CD4-positive, alpha-beta T cell (primary cell): Measurements from ENCODE around the gene TRUB2. TPM values are rescaled to one million over a fixed set of nuclear protein-coding genes. Genes with fewer than 3 reads are reported as not detected.

Source experiments
- ATAC-seq: fragments of 200-7000 bp; cut with Tn5 transposase; one replicate; pipeline ENCODE4 v1.10.0; 2022; ENCODE audit warnings: mild to moderate bottlenecking; ENCODE audit not compliant: poor library complexity
- CTCF ChIA-PET: fragments of 350-600 bp; sonication (Branson Sonifier 250); formaldehyde crosslinking; loops from one replicate; lab custom pipeline; 2021; ENCODE audit warnings: antibody characterized with exemption, inconsistent platforms; lab: Charles Lee
- POLR2A ChIA-PET: fragments of 350-600 bp; sonication (Branson Sonifier 250); formaldehyde crosslinking; loops from one replicate; lab custom pipeline; 2021; ENCODE audit warnings: antibody characterized with exemption, inconsistent platforms; lab: Charles Lee
- DNase-seq, 14 experiments: peaks; one replicate each; pipeline ENCODE4 v3.0.0-alpha.2; 2013 to 2020; ENCODE audit warnings: mixed read lengths in 2 of 14
- H3K27ac ChIP-seq, 2 donors: one replicate each; pipeline versions ENCODE4 v1.5.1 to v1.7.0; 2013; ENCODE audit warnings: low read length in 2 of 2, low read depth in 1 of 2, mild to moderate bottlenecking in 1 of 2
- H3K27me3 ChIP-seq, 2 experiments: 1 replicate in 1 of 2; 2 replicates in 1 of 2; pipeline versions ENCODE4 v1.6.1 to v1.7.0; 2013; ENCODE audit warnings: low read length in 2 of 2, control low read depth in 1 of 2, mild to moderate bottlenecking in 1 of 2, moderate library complexity in 1 of 2; ENCODE audit not compliant: insufficient read depth in 2 of 2, control insufficient read depth in 1 of 2
- H3K36me3 ChIP-seq: one replicate; pipeline ENCODE4 v1.6.1; 2013; ENCODE audit warnings: low read length, control low read depth; ENCODE audit not compliant: insufficient read depth
- H3K4me1 ChIP-seq: one replicate; pipeline ENCODE4 v1.6.1; 2013; ENCODE audit warnings: low read length, control low read depth; ENCODE audit not compliant: insufficient read depth
- H3K4me3 ChIP-seq: one replicate; pipeline ENCODE4 v1.5.1; 2013; ENCODE audit warnings: mild to moderate bottlenecking, low read length, moderate library complexity
- H3K9me3 ChIP-seq, 2 experiments: 1 replicate in 1 of 2; 2 replicates in 1 of 2; pipeline versions ENCODE4 v1.6.1 to v1.7.0; 2013; ENCODE audit warnings: low read length in 2 of 2, mild to moderate bottlenecking in 2 of 2, control low read depth in 1 of 2, moderate library complexity in 1 of 2; ENCODE audit not compliant: control insufficient read depth in 1 of 2, insufficient read depth in 1 of 2
- H3K27ac Mint-ChIP-seq: one replicate; pipeline ENCODE4 v1.8.0; 2020; ENCODE audit warnings: mixed read lengths
- H3K27me3 Mint-ChIP-seq: one replicate; pipeline ENCODE4 v1.8.0; 2021; ENCODE audit warnings: mixed read lengths
- H3K36me3 Mint-ChIP-seq: one replicate; pipeline ENCODE4 v1.8.0; 2021; ENCODE audit warnings: low read depth, mixed read lengths
- H3K4me1 Mint-ChIP-seq: one replicate; pipeline ENCODE4 v1.8.0; 2021; ENCODE audit warnings: low read depth, mixed read lengths
- H3K4me3 Mint-ChIP-seq: one replicate; pipeline ENCODE4 v1.8.0; 2020; ENCODE audit warnings: mild to moderate bottlenecking, mixed read lengths
- H3K9me3 Mint-ChIP-seq: one replicate; pipeline ENCODE4 v1.8.0; 2020; ENCODE audit warnings: mixed read lengths
- CTCF ChIP-seq: fragments of 200-600 bp; IDR thresholded peaks from one replicate; pipeline ENCODE4 v1.8.0; 2022; ENCODE audit warnings: antibody characterized with exemption, mild to moderate bottlenecking
- intact Hi-C, 2 experiments: fragments of 100-400 bp; cut with DNase I in 1 of 2; cut with micrococcal nuclease in 1 of 2; formaldehyde crosslinking; loops; one replicate each; pipeline versions ENCODE4 v1.15.1 to v1.9.0; 2023 to 2025; cut with DNase I, micrococcal nuclease
- total RNA-seq, 174 experiments: library from RNA in 2 of 174; stranded (reverse) in 2 of 174; gene quantifications; one replicate each; pipeline ENCODE4 v1.2.3 and lab custom pipeline; 2021 to 2026

Gene TRUB2
- total RNA-seq, 2 experiments from 2014 or later = 4.8 to 6.5 TPM

DNA sequence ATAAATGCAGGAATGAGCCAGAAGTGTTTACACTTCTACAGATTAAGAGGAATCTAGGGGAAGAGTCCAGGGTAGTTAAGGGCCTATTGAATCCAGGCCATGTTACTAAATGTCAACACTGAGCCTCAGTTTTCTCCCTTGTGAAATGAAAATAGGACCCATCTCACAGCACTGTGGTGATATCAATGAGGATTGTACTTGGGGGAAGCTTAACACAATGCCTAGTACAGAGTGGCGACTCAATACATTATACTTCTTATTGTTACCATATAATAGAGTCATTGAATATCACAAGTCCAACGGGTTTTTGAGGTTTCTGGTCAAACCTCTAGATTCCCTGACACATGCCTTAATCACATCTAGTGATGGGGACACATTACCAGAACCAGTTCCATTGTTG is 4.6 kb downstream of the TRUB2 start:
- H3K27ac Mint-ChIP-seq = no peak overlapping the region
- peaks cover 13% of the 10 kb centered on the region for H3K4me1 Mint-ChIP-seq
- intact Hi-C loops = no loop called here
- TF ChIP-seq CTCF = no peak
- DNase-seq (no peak), ATAC-seq (no peak)
- no peak overlapping the region for H3K4me3 Mint-ChIP-seq
- Histone ChIP-seq H3K27me3 (no peaks in the 10 kb centered on the region), H3K4me1 (peaks cover 11% of the 10 kb centered on the region), H3K27ac (no peak overlapping the region), H3K36me3 (peaks cover 45% of the 10 kb centered on the region), H3K4me3 (no peak overlapping the region), H3K9me3 (no peaks in the 10 kb centered on the region)
- H3K9me3 Mint-ChIP-seq = no peaks in the 10 kb centered on the region
- ChIA-PET POLR2A (no interaction called here), CTCF (no interaction called here)
- H3K36me3 Mint-ChIP-seq = peaks cover 48% of the 10 kb centered on the region
- no peaks in the 10 kb centered on the region for H3K27me3 Mint-ChIP-seq

DNA sequence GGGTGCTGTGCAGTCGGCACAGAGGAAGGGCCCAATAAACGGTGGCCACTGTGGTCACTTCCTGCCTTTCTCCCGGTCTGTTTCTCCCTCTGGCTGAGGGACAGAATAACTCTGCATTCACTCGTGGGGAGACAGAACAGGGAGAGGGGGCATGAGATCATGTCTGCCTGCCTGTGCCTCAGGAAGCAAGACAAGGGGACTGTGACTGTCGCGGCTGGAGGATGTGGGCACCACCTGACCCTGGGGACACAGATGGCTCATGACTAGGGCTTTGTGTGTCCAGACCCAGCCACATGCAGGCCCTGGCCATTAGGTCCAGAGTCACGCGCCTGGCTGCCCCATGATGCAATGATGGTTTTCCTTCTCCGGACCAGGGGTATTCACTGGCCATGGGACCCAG is 5.8 kb downstream of the TRUB2 start:
- Mint-ChIP-seq H3K27ac (no peak overlapping the region), H3K9me3 (no peaks in the 10 kb centered on the region), H3K36me3 (peaks cover 40% of the 10 kb centered on the region), H3K27me3 (no peaks in the 10 kb centered on the region), H3K4me3 (no peak overlapping the region), H3K4me1 (peaks cover 1% of the 10 kb centered on the region)
- POLR2A ChIA-PET = no interaction called here
- TF ChIP-seq CTCF = no peak
- CTCF ChIA-PET = no interaction called here
- Histone ChIP-seq H3K4me1 (peaks cover 3% of the 10 kb centered on the region), H3K36me3 (peaks cover 48% of the 10 kb centered on the region), H3K9me3 (no peaks in the 10 kb centered on the region), H3K27me3 (no peaks in the 10 kb centered on the region), H3K27ac (no peak overlapping the region), H3K4me3 (no peak overlapping the region)
- intact Hi-C loops = no loop called here
- ATAC-seq = no peak
- DNase-seq = no peak

GRCh38 chr9:128314697-128315096 is 7.5 kb downstream of the TRUB2 start:
- Mint-ChIP-seq H3K9me3 (no peaks in the 10 kb centered on the region), H3K27me3 (no peaks in the 10 kb centered on the region), H3K27ac (no peak overlapping the region), H3K36me3 (peaks cover 55% of the 10 kb centered on the region), H3K4me3 (no peak overlapping the region), H3K4me1 (no peaks in the 10 kb centered on the region)
- Histone ChIP-seq H3K27ac (no peak overlapping the region), H3K36me3 (peaks cover 63% of the 10 kb centered on the region), H3K4me1 (no peaks in the 10 kb centered on the region), H3K27me3 (no peaks in the 10 kb centered on the region), H3K4me3 (no peak overlapping the region), H3K9me3 (peaks cover 0 to under 1% of the 10 kb centered on the region in 2 experiments)
- intact Hi-C loops = loop anchor here in 1 of 2 experiments (5.0 kb wide), 1 partner anchor 33 kb away; no protein-coding TSS in a partner anchor
- CTCF ChIA-PET = no interaction called here
- no peak for TF ChIP-seq CTCF
- DNase-seq (no peak), ATAC-seq (no peak)
- POLR2A ChIA-PET = no interaction called here
